Progenitor cell of endocrine pancreas (in vitro differentiated cells): ENCODE results near the gene ANO10. TPM values are rescaled to one million over a fixed set of nuclear protein-coding genes. Genes with fewer than 3 reads are reported as not detected.

ENCODE experiments used
- DNase-seq: peaks from one replicate; pipeline ENCODE4 v3.0.0; 2021; ENCODE audit warnings: low spot score; ENCODE audit not compliant: unreplicated experiment
- H3K27ac Mint-ChIP-seq: 2 replicates; pipeline ENCODE4 v1.8.0; 2021; ENCODE audit warnings: mild to moderate bottlenecking, moderate library complexity, mixed read lengths
- H3K27me3 Mint-ChIP-seq: 2 replicates; pipeline ENCODE4 v1.8.0; 2021; ENCODE audit warnings: mixed read lengths
- H3K36me3 Mint-ChIP-seq: 2 replicates; pipeline ENCODE4 v1.8.0; 2022; ENCODE audit warnings: mixed read lengths; ENCODE audit not compliant: insufficient read depth
- H3K4me1 Mint-ChIP-seq: 2 replicates; pipeline ENCODE4 v1.8.0; 2021; ENCODE audit warnings: low read depth, mixed read lengths
- H3K4me3 Mint-ChIP-seq: 2 replicates; pipeline ENCODE4 v1.8.0; 2021; ENCODE audit warnings: low read depth, mild to moderate bottlenecking, moderate library complexity, mixed read lengths
- H3K9me3 Mint-ChIP-seq: 2 replicates; pipeline ENCODE4 v1.8.0; 2021; ENCODE audit warnings: low read depth, mixed read lengths
- total RNA-seq: library from RNA; stranded (reverse); gene quantifications from 2 replicates; pipeline ENCODE4 v1.2.1, GENCODE V29; 2021
- TF ChIP-seq, protein P1 (sequence below): fragments of 200-600 bp; sonication (generic); IDR thresholded peaks from one replicate; pipeline ENCODE4 v1.5.0; 2021; ENCODE audit warnings: antibody characterized with exemption, mild to moderate bottlenecking; ENCODE audit not compliant: unreplicated experiment

Gene ANO10
- total RNA-seq, 1 donor from 2014 or later = 30.1 TPM

DNA sequence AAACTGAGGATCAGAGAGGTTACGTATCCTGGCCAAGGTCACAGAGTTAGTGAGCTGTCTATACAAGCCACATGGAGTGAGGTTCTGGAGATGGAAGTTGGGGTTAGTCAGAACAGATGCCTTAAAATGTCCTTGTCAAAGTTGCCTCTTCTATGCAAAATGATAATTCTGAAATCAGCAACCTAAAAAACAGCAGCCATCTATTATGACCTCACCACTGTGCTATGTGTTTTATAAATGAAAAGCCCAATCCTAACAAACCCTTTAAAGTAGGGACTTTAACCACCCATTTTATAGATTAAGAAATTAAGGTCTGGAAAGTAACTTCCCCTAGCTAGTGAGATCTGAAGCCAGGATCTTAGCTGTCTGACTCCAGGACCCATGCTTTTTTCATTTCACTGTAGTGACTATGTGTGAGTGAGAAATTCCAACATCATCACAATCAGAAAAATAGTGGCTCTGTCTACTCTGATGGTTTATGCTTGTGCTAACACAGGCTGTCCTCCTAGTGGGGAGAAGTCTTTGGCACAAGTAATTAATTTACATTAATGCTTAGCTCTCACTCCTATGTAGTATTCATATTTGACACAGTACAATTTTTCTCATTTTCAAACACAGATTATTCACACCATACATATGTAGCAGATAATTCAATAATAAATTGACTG is 143.6 kb downstream of the ANO10 start:
- Mint-ChIP-seq H3K9me3 (peaks cover 2% of the 10 kb centered on the region), H3K4me1 (peaks cover 20% of the 10 kb centered on the region), H3K27ac (no peak overlapping the region), H3K4me3 (no peak overlapping the region), H3K27me3 (no peaks in the 10 kb centered on the region), H3K36me3 (peaks cover 2% of the 10 kb centered on the region)
- TF ChIP-seq, protein P1, sequence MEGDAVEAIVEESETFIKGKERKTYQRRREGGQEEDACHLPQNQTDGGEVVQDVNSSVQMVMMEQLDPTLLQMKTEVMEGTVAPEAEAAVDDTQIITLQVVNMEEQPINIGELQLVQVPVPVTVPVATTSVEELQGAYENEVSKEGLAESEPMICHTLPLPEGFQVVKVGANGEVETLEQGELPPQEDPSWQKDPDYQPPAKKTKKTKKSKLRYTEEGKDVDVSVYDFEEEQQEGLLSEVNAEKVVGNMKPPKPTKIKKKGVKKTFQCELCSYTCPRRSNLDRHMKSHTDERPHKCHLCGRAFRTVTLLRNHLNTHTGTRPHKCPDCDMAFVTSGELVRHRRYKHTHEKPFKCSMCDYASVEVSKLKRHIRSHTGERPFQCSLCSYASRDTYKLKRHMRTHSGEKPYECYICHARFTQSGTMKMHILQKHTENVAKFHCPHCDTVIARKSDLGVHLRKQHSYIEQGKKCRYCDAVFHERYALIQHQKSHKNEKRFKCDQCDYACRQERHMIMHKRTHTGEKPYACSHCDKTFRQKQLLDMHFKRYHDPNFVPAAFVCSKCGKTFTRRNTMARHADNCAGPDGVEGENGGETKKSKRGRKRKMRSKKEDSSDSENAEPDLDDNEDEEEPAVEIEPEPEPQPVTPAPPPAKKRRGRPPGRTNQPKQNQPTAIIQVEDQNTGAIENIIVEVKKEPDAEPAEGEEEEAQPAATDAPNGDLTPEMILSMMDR = no peak
- DNase-seq = no peak

DNA sequence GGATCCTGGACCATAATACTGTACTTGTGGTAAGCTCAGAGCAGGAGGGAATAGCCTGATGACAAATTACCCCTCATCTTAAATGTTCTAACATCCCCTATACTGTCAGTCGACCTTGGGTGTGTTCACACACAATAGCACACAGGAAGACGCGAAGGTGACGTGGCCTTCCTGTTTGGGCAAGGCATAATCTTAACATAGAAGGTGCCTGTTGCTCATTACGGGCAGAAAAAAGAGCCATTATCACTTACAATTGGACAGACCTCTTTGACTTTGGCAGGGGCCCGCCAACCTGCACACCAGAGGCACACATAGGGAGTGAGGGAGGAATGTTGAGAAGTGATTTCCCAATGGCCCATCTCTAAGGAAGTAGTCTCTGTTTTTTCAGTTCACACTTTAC is 144.2 kb downstream of the ANO10 start:
- Mint-ChIP-seq H3K27me3 (no peaks in the 10 kb centered on the region), H3K4me1 (peaks cover 20% of the 10 kb centered on the region), H3K36me3 (peaks cover 2% of the 10 kb centered on the region), H3K9me3 (no peaks in the 10 kb centered on the region), H3K27ac (no peak overlapping the region), H3K4me3 (no peak overlapping the region)
- no peak for DNase-seq
- TF ChIP-seq, protein P1 = no peak

DNA sequence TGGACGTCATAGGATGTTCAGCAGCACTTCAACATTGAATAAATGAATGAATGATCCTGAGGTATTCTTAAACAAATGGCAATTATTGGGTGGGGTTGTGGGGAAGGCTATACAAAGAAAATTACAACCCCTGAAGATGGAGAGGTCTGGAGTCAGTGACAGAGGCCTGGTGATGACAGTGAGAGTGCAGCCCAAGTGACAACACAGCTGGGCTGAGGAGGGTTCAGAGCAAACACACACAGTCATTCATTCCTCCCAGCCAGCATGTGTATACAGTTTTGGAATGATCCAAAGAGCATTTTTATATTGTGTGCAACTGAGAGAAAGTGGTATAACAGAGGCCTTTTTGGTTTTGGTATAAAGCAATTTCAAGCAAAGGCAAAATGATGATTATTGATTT is 148.1 kb downstream of the ANO10 start:
- no peak overlapping the region for H3K4me3 Mint-ChIP-seq
- no peaks in the 10 kb centered on the region for H3K27me3 Mint-ChIP-seq
- H3K4me1 Mint-ChIP-seq = peaks cover 5% of the 10 kb centered on the region
- no peak overlapping the region for H3K27ac Mint-ChIP-seq
- no peaks in the 10 kb centered on the region for H3K9me3 Mint-ChIP-seq
- H3K36me3 Mint-ChIP-seq = peaks cover 1% of the 10 kb centered on the region
- TF ChIP-seq, protein P1 = no peak
- DNase-seq = no peak

DNA sequence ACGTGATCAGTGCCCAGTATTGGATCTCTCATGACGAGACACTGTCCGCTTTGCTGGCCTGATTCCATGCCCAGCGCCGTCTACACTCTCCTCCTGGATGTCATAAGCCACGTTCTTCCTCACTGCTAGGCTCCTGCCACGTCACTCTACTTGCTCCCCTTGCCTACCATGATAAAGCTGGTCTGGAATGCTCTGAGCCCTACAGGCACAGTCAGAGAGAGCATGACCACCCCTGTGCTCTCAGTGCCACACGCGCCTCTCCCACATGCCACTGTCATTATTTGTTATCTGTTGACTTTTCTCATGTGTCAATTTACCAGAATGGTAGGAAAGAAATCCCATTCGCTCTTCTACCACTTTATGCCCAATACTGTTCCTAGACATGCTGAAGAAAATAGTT is 148.6 kb downstream of the ANO10 start:
- TF ChIP-seq, protein P1 = no peak
- no peak overlapping the region for H3K27ac Mint-ChIP-seq
- DNase-seq = no peak
- H3K9me3 Mint-ChIP-seq = no peaks in the 10 kb centered on the region
- H3K4me1 Mint-ChIP-seq = peaks cover 5% of the 10 kb centered on the region
- H3K36me3 Mint-ChIP-seq = peaks cover 1% of the 10 kb centered on the region
- no peak overlapping the region for H3K4me3 Mint-ChIP-seq
- H3K27me3 Mint-ChIP-seq = no peaks in the 10 kb centered on the region

DNA sequence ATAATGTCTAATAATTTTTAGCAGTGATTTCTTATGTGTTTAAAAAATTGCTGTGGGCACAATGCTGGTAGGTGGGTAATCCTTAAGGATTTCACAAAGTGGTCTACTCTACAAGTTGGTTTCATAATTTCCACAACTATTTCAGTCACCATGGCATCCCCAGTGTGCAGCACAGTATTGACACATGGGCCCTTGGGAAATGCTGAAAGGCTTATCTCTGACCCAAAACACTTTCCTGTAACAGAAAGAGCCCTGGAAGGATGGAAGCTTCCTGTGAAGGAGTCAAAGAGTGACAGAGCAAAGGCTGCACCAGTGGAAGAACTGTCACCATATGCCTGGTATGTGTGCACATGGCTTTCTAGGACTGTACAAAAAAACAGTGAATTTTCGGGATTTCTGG is 153.7 kb downstream of the ANO10 start:
- H3K27ac Mint-ChIP-seq = no peak overlapping the region
- H3K4me3 Mint-ChIP-seq = no peak overlapping the region
- DNase-seq = no peak
- H3K9me3 Mint-ChIP-seq = peaks cover 9% of the 10 kb centered on the region
- TF ChIP-seq, protein P1 = no peak
- H3K27me3 Mint-ChIP-seq = no peaks in the 10 kb centered on the region
- peaks cover 12% of the 10 kb centered on the region for H3K36me3 Mint-ChIP-seq
- H3K4me1 Mint-ChIP-seq = peaks cover 1% of the 10 kb centered on the region
